Type B pancreatic cell (in vitro differentiated cells): ENCODE data around the gene PRKN. TPM values are rescaled to one million over a fixed set of nuclear protein-coding genes. Genes with fewer than 3 reads are reported as not detected.

Experiments used
- DNase-seq: peaks from one replicate; pipeline ENCODE4 v3.0.0; 2021; ENCODE audit warnings: mixed read lengths; ENCODE audit not compliant: unreplicated experiment; ENCODE audit errors: extremely low spot score
- H3K27ac Mint-ChIP-seq: 2 replicates; pipeline ENCODE4 v1.8.0; 2021; ENCODE audit warnings: mild to moderate bottlenecking, mixed read lengths
- H3K27me3 Mint-ChIP-seq: 2 replicates; pipeline ENCODE4 v1.8.0; 2021; ENCODE audit warnings: mixed read lengths
- H3K36me3 Mint-ChIP-seq: 2 replicates; pipeline ENCODE4 v1.8.0; 2021; ENCODE audit warnings: mixed read lengths
- H3K4me1 Mint-ChIP-seq: one replicate; pipeline ENCODE4 v1.8.0; 2021; ENCODE audit warnings: mixed read lengths; ENCODE audit not compliant: unreplicated experiment
- H3K4me3 Mint-ChIP-seq: 2 replicates; pipeline ENCODE4 v1.8.0; 2021; ENCODE audit warnings: mild to moderate bottlenecking, mixed read lengths
- H3K9me3 Mint-ChIP-seq: 2 replicates; pipeline ENCODE4 v1.8.0; 2021; ENCODE audit warnings: mixed read lengths
- CTCF ChIP-seq: fragments of 200-600 bp; sonication (generic); conservative IDR thresholded peaks from 2 replicates; pipeline ENCODE4 v1.5.0; 2021; ENCODE audit warnings: antibody characterized with exemption, mild to moderate bottlenecking
- total RNA-seq: library from RNA; stranded (reverse); gene quantifications from 2 replicates; pipeline ENCODE4 v1.2.1, GENCODE V29; 2021; ENCODE audit warnings: low replicate concordance

Gene PRKN
- total RNA-seq, 1 donor from 2014 or later = 6.2 TPM

DNA sequence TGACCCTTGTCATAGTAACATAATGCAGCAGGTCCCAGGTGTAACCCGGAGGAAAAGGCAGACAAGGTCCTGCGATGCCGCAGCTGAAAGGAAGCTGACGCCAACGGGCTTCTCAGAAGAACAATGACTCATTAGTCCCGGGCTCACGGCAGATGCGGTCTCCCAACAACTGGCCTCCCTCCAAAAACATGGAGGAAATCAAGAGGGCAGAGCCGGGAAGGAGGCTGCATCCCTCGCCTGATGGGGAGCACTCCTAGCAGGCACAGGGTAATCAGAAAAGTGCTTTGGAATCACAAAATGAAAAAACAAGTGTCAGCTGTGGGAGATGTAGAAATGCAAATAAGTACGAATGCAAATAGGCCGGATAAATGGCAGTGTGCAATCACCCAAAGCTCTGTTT lies 1288.5 kb downstream of the PRKN start:
- no peak overlapping the region for H3K27ac Mint-ChIP-seq
- no peak overlapping the region for H3K4me3 Mint-ChIP-seq
- peaks cover 14% of the 10 kb centered on the region for H3K4me1 Mint-ChIP-seq
- no peak for DNase-seq
- no peaks in the 10 kb centered on the region for H3K9me3 Mint-ChIP-seq
- no peaks in the 10 kb centered on the region for H3K27me3 Mint-ChIP-seq
- H3K36me3 Mint-ChIP-seq = no peaks in the 10 kb centered on the region
- no peak for TF ChIP-seq CTCF

DNA sequence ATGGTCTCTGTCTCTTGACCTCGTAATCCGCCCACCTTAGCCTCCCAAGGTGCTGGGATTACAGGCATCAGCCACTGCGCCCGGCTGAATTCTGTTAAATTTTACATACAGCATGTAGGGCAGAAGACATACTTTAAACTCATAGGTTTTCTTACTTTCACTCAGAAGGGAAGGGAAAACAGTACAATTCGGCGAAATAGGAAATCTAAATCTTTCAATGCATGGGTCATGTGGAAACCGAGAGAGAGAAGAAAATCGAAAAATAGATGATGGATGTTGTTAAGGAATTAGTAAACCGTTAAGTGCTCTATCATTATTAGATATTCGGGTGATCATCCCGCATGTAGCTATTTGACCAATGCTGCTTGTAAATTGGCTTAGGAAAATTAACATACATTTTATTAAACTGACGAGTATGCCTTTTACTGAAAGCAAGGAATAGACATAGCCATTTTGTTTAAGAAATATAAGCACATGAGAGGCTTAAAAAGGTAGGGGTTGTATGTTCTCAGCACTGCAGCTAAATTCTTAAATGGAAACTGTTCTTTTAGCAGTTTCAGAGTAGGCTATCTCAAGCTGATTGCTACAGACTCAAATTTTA lies 1289.0 kb downstream of the PRKN start:
- H3K9me3 Mint-ChIP-seq = no peaks in the 10 kb centered on the region
- no peaks in the 10 kb centered on the region for H3K27me3 Mint-ChIP-seq
- H3K4me3 Mint-ChIP-seq = no peak overlapping the region
- no peaks in the 10 kb centered on the region for H3K36me3 Mint-ChIP-seq
- DNase-seq = no peak
- no peak for TF ChIP-seq CTCF
- peaks cover 14% of the 10 kb centered on the region for H3K4me1 Mint-ChIP-seq
- no peak overlapping the region for H3K27ac Mint-ChIP-seq

GRCh38 chr6:161437851-161438250 lies 1289.7 kb downstream of the PRKN start:
- peaks cover 14% of the 10 kb centered on the region for H3K4me1 Mint-ChIP-seq

GRCh38 chr6:161436106-161436876 lies 1291.3 kb downstream of the PRKN start:
- Mint-ChIP-seq H3K27ac (no peak overlapping the region), H3K36me3 (no peaks in the 10 kb centered on the region), H3K4me3 (no peak overlapping the region), H3K9me3 (peaks cover 3% of the 10 kb centered on the region), H3K4me1 (peaks cover 14% of the 10 kb centered on the region), H3K27me3 (no peaks in the 10 kb centered on the region)
- TF ChIP-seq CTCF = no peak
- DNase-seq = no peak

More at GRCh38 chr6:161437851-161438250, 1289.7 kb downstream of the PRKN start:
- no peak for TF ChIP-seq CTCF
- no peak for DNase-seq
- no peaks in the 10 kb centered on the region for H3K9me3 Mint-ChIP-seq
- H3K36me3 Mint-ChIP-seq = no peaks in the 10 kb centered on the region
- H3K27ac Mint-ChIP-seq = no peak overlapping the region
- H3K4me3 Mint-ChIP-seq = no peak overlapping the region
- no peaks in the 10 kb centered on the region for H3K27me3 Mint-ChIP-seq

GRCh38 chr6:161435748-161436070 lies 1291.9 kb downstream of the PRKN start:
- no peak for TF ChIP-seq CTCF
- no peaks in the 10 kb centered on the region for H3K36me3 Mint-ChIP-seq
- no peak for DNase-seq
- no peak overlapping the region for H3K4me3 Mint-ChIP-seq
- no peaks in the 10 kb centered on the region for H3K27me3 Mint-ChIP-seq
- peaks cover 14% of the 10 kb centered on the region for H3K4me1 Mint-ChIP-seq
- peaks cover 3% of the 10 kb centered on the region for H3K9me3 Mint-ChIP-seq
- H3K27ac Mint-ChIP-seq = no peak overlapping the region
